ENCODE data around the gene GATAD2A. TPM values are rescaled to one million over a fixed set of nuclear protein-coding genes. Genes with fewer than 3 reads are reported as not detected.
A peak's percentile ranks its signal among the peaks of the same experiment; 100 is the strongest.

GATAD2A gene
- total and polyA plus RNA-seq, 10 of the 15 experiments (the other 5 are each of a cell fraction or from before 2014, with no cell fraction given), result 2.6 to 173 (median 32.0) TPM

DNA sequence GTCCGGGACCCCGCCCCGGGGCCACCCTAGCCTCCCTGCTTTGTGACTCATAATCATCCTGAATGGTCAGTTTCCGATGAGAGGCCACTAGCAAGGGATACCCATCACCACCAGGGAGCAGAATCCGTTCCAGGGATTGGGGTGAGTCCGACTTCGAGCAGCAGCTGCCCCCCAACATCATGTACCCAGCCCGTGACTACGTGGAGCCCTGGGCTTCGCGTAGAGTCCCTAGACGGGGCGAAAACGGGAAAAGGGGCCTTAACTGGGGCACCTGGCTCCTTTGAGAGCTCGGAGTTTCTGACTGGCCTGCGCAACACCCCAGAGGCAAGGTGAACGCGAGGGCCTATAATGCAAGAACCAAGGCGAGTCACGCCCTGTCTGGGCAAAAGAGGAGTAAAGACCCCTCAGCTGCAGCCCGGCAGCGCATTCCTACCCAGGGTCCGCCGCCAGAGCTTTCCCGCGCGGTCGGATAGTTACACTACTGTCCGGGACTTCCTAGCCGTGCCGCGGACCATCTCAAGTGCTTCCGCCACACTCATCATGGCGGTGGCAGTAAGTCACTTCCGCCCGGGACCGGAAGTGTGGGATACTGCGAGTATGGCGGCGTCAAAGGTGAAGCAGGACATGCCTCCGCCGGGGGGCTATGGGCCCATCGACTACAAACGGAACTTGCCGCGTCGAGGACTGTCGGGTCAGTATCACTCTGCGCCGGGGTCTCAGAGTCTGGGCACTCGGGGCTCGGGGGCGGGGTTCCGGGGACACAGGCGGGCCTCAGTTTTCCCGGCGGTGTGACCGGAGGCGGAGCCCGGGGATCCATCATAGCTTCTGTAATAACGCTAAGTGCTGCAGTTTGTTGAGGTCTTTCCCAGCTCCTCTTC, 110.4 kb downstream of the GATAD2A start, which contains the start of gene NDUFA13 (continued):
- TF ChIP-seq, protein P1, sequence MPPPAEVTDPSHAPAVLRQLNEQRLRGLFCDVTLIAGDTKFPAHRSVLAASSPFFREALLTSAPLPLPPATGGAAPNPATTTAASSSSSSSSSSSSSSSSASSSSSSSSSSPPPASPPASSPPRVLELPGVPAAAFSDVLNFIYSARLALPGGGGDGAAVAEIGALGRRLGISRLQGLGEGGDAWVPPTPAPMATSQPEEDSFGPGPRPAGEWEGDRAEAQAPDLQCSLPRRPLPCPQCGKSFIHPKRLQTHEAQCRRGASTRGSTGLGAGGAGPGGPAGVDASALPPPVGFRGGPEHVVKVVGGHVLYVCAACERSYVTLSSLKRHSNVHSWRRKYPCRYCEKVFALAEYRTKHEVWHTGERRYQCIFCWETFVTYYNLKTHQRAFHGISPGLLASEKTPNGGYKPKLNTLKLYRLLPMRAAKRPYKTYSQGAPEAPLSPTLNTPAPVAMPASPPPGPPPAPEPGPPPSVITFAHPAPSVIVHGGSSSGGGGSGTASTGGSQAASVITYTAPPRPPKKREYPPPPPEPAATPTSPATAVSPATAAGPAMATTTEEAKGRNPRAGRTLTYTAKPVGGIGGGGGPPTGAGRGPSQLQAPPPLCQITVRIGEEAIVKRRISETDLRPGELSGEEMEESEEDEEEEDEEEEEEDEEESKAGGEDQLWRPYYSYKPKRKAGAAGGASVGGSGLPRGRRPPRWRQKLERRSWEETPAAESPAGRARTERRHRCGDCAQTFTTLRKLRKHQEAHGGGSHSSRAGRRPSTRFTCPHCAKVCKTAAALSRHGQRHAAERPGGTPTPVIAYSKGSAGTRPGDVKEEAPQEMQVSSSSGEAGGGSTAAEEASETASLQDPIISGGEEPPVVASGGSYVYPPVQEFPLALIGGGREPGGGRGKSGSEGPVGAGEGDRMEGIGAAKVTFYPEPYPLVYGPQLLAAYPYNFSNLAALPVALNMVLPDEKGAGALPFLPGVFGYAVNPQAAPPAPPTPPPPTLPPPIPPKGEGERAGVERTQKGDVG (CRISPR knock-in tag; IDR thresholded peaks at IDR 0.05), result no peak
- TF ChIP-seq KDM1A (IDR thresholded peaks at IDR 0.05; ENCODE audit: borderline replicate concordance) (no peak), NR2F1 (conservative IDR thresholded peaks at IDR 0.05) (peak; percentile 51; the same call in 1 of the 2 replicates), ESRRA (IDR thresholded peaks at IDR 0.05; ENCODE audit: low read length) (no peak), ZNF217 (IDR thresholded peaks at IDR 0.05) (no peak), TARDBP (IDR thresholded peaks at IDR 0.05; ENCODE audit: borderline replicate concordance) (peak; percentile 16; the same call in 1 of the 2 replicates), EZH2 (IDR thresholded peaks at IDR 0.05; ENCODE audit: borderline replicate concordance, control insufficient read depth, low read depth, low read length) (no peak), CHD2 (IDR thresholded peaks at IDR 0.05; ENCODE audit: borderline replicate concordance, low read depth, low read length) (no peak), MYC (IDR thresholded peaks at IDR 0.05; ENCODE audit: insufficient read depth, insufficient read length, insufficient replicate concordance, low read length, severe bottlenecking) (peak; percentile 41), POLR2A (IDR thresholded peaks at IDR 0.05; ENCODE audit: low read depth, low read length) (peak; percentile 96), NFYB (IDR thresholded peaks at IDR 0.05; ENCODE audit: insufficient read depth, low read depth, low read length) (no peak), RCOR1 (conservative IDR thresholded peaks at IDR 0.05; ENCODE audit: low read depth, low read length) (no peak), RBBP5 (conservative IDR thresholded peaks at IDR 0.05) (no peak), ASH2L (IDR thresholded peaks at IDR 0.05; ENCODE audit: borderline replicate concordance, low read depth) (no peak)
- TF ChIP-seq, protein P2, sequence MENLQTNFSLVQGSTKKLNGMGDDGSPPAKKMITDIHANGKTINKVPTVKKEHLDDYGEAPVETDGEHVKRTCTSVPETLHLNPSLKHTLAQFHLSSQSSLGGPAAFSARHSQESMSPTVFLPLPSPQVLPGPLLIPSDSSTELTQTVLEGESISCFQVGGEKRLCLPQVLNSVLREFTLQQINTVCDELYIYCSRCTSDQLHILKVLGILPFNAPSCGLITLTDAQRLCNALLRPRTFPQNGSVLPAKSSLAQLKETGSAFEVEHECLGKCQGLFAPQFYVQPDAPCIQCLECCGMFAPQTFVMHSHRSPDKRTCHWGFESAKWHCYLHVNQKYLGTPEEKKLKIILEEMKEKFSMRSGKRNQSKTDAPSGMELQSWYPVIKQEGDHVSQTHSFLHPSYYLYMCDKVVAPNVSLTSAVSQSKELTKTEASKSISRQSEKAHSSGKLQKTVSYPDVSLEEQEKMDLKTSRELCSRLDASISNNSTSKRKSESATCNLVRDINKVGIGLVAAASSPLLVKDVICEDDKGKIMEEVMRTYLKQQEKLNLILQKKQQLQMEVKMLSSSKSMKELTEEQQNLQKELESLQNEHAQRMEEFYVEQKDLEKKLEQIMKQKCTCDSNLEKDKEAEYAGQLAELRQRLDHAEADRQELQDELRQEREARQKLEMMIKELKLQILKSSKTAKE (IDR thresholded peaks at IDR 0.05; ENCODE audit: low read depth, poor library complexity, severe bottlenecking), result no peak
- TF ChIP-seq, protein P3, sequence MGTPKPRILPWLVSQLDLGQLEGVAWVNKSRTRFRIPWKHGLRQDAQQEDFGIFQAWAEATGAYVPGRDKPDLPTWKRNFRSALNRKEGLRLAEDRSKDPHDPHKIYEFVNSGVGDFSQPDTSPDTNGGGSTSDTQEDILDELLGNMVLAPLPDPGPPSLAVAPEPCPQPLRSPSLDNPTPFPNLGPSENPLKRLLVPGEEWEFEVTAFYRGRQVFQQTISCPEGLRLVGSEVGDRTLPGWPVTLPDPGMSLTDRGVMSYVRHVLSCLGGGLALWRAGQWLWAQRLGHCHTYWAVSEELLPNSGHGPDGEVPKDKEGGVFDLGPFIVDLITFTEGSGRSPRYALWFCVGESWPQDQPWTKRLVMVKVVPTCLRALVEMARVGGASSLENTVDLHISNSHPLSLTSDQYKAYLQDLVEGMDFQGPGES (IDR thresholded peaks at IDR 0.05), result no peak
- TF ChIP-seq, protein P4, sequence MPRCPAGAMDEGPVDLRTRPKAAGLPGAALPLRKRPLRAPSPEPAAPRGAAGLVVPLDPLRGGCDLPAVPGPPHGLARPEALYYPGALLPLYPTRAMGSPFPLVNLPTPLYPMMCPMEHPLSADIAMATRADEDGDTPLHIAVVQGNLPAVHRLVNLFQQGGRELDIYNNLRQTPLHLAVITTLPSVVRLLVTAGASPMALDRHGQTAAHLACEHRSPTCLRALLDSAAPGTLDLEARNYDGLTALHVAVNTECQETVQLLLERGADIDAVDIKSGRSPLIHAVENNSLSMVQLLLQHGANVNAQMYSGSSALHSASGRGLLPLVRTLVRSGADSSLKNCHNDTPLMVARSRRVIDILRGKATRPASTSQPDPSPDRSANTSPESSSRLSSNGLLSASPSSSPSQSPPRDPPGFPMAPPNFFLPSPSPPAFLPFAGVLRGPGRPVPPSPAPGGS (IDR thresholded peaks at IDR 0.05; ENCODE audit: borderline replicate concordance, insufficient read depth, low read depth, low read length, poor library complexity, severe bottlenecking), result no peak

Data from GM12878 (cell line).